ENCODE measurements around the gene DDX39A. TPM values are rescaled to one million over a fixed set of nuclear protein-coding genes. Genes with fewer than 3 reads are reported as not detected.

DDX39A gene
- total and polyA plus RNA-seq, 2 of the 13 experiments (the other 11 are each of a cell fraction or from before 2014, with no cell fraction given), result 34.6 to 90.4 TPM

- no peak overlapping the region for H3K27ac ChIP-seq (ENCODE audit: extremely low read length, insufficient read depth, low read length)
- H2AFZ ChIP-seq (ENCODE audit: low read length), result no peak overlapping the region
- no peaks in the 10 kb centered on the region for H3K27me3 ChIP-seq (ENCODE audit: control insufficient read depth in 1 of 2, insufficient read depth in 2 of 2, low read length in 2 of 2)
- H3K79me2 ChIP-seq (ENCODE audit: insufficient read depth, low read length), result peaks cover 4% of the 10 kb centered on the region
- H3K4me1 ChIP-seq (ENCODE audit: insufficient read depth, low read length), result peaks cover 17% of the 10 kb centered on the region
- WGBS (ENCODE audit: low lambda C conversion rate), result 91% methylated on average over 10 of the region's 34 CpGs
- FAIRE-seq (no peak), ATAC-seq (no peak), DNase-seq (ENCODE audit: low spot score) (no peak)
- H3K4me3 ChIP-seq (replicated peaks in 1 of 3; ENCODE audit: insufficient read depth in 1 of 3, low read depth in 2 of 3, low read length in 3 of 3), result no peak overlapping the region
- no TSS peak for BruUV-seq (replicated peaks)
- ChIA-PET CTCF (ENCODE audit: low intra/inter-chr PET ratio, low total read pairs) (no interaction called here), POLR2A (no interaction called here)
- H3K9me3 ChIP-seq (ENCODE audit: low read length), result no peaks in the 10 kb centered on the region
- no peak overlapping the region for H3K9ac ChIP-seq (ENCODE audit: insufficient read depth, low read depth, low read length)
- H4K20me1 ChIP-seq (ENCODE audit: insufficient read depth, low read length), result no peaks in the 10 kb centered on the region
- in situ Hi-C loops (cut with HindIII; ENCODE audit: extremely low pct_ligation_motif_present, low pct_unique_long_range_greater_than_20kb) (no loop called here), intact Hi-C loops (cut with micrococcal nuclease; ENCODE audit: unreplicated experiment) (no loop called here)
- H3K4me2 ChIP-seq (ENCODE audit: low read depth, low read length), result no peak overlapping the region
- peaks cover 16 to 35% of the 10 kb centered on the region in 2 experiments for H3K36me3 ChIP-seq (replicated peaks in 1 of 2; ENCODE audit: control insufficient read depth in 1 of 2, insufficient read depth in 2 of 2, low read length in 2 of 2)
- TF ChIP-seq MXD4 (CRISPR knock-in tag; IDR thresholded peaks at IDR 0.05) (no peak), SMAD3 (CRISPR knock-in tag; IDR thresholded peaks at IDR 0.05) (no peak), SMC3 (IDR thresholded peaks at IDR 0.05; ENCODE audit: low read length) (no peak), TFE3 (CRISPR knock-in tag; IDR thresholded peaks at IDR 0.05) (no peak), BCL6 (CRISPR knock-in tag; IDR thresholded peaks at IDR 0.05) (no peak), ZNF281 (CRISPR knock-in tag; IDR thresholded peaks at IDR 0.05; ENCODE audit: borderline replicate concordance) (no peak), ZBTB21 (CRISPR knock-in tag; IDR thresholded peaks at IDR 0.05) (no peak), YEATS4 (CRISPR knock-in tag; IDR thresholded peaks at IDR 0.05; ENCODE audit: borderline replicate concordance) (no peak), ZNF564 (CRISPR knock-in tag; IDR thresholded peaks at IDR 0.05) (no peak), ZNF512B (CRISPR knock-in tag; IDR thresholded peaks at IDR 0.05; ENCODE audit: borderline replicate concordance) (no peak), KDM5A (IDR thresholded peaks at IDR 0.05; ENCODE audit: borderline replicate concordance, low read length) (no peak), TRIM24 (CRISPR knock-in tag; IDR thresholded peaks at IDR 0.05) (no peak), ZSCAN5A (CRISPR knock-in tag; IDR thresholded peaks at IDR 0.05; ENCODE audit: borderline replicate concordance) (no peak), TBX3 (IDR thresholded peaks at IDR 0.05; ENCODE audit: borderline replicate concordance) (no peak), JUN (CRISPR knock-in tag; IDR thresholded peaks at IDR 0.05) (no peak)
These were observed 22.1 kb upstream of the DDX39A start for GRCh38 chr19:14441041-14441938.
